Psoas muscle (tissue), 8 donors: ENCODE data around the gene PITPNM1. TPM values are rescaled to one million over a fixed set of nuclear protein-coding genes. Genes with fewer than 3 reads are reported as not detected.

ENCODE experiments used
- ATAC-seq, 4 donors: fragments of 200-7000 bp; cut with Tn5 transposase; one replicate each; pipeline ENCODE4 v1.9.1; 2020; ENCODE audit warnings: moderate library complexity in 3 of 4, mild to moderate bottlenecking in 2 of 4
- DNase-seq, 2 donors: peaks; one replicate each; pipeline ENCODE4 v3.0.0-alpha.2; 2020
- H3K27ac ChIP-seq: fragments of 200-600 bp; one replicate; pipeline ENCODE4 v1.8.0; 2022
- H3K27me3 ChIP-seq, 3 donors: fragments of 200-600 bp in 1 of 3; one replicate each; pipeline versions ENCODE4 v1.6.1 to v1.8.0; 2013 to 2022; ENCODE audit warnings: low read length in 2 of 3, mild to moderate bottlenecking in 2 of 3, moderate library complexity in 1 of 3; ENCODE audit not compliant: insufficient read depth in 3 of 3
- H3K36me3 ChIP-seq, 2 donors: fragments of 200-600 bp in 1 of 2; one replicate each; pipeline versions ENCODE4 v1.6.1 to v1.8.0; 2013 to 2022; ENCODE audit warnings: low read depth in 1 of 2, mild to moderate bottlenecking in 1 of 2, moderate library complexity in 1 of 2; ENCODE audit not compliant: insufficient read depth in 1 of 2
- H3K4me1 ChIP-seq: fragments of 200-600 bp; one replicate; pipeline ENCODE4 v1.8.0; 2022
- H3K4me3 ChIP-seq: fragments of 200-600 bp; one replicate; pipeline ENCODE4 v1.8.0; 2022; ENCODE audit warnings: mild to moderate bottlenecking
- H3K9me3 ChIP-seq: fragments of 200-600 bp; one replicate; pipeline ENCODE4 v1.8.0; 2022
- WGBS, 3 donors: extraction: QIAGEN DNeasy Blood & Tissue Kit; methylation state at CpG; one replicate each; pipeline versions ENCODE4 v1.1.6 to v1.1.7; 2013; 5-methylcytosine and 5-hydroxymethylcytosine counted together
- intact Hi-C, 2 donors: fragments of 100-400 bp; cut with DNase I; formaldehyde crosslinking; loops; one replicate each; pipeline versions ENCODE4 v1.11.0 to v1.14.2; 2022
- polyA plus RNA-seq, 3 donors: library from polyadenylated mRNA; stranded (reverse); fragments of 200-250 nt; gene quantifications; one replicate each; pipeline ENCODE4 v1.2.3, GENCODE V29; 2013
- total RNA-seq, 4 donors: library from RNA; stranded (reverse); fragmentation: NEBNext Ultra II Directional in 2 of 4; extraction: Animal tissue kit (Norgen Biotek cat#: 25700) in 2 of 4; gene quantifications; one replicate each; pipeline versions ENCODE4 v1.2.1 to v1.2.4, GENCODE V29; 2021 to 2023
- TF ChIP-seq, protein P1 (sequence below): fragments of 200-600 bp; IDR thresholded peaks from one replicate; pipeline ENCODE4 v1.8.0; 2022; ENCODE audit warnings: antibody characterized with exemption
- donor health status: healthy with polysubstance abuse.
- donor health status: DM: no; HTN: no; CAD: no; lungs with moderate emphysema.
- donor health status: Bipolar disorder and iron deficiency.
- donor health status: healthy.
- donor health status: DM: yes; HTN: yes; CAD: no.
- donor health status: DM: no; HTN: no; CAD: no.
- donor health status: DM: no; HTN: no; CAD: no.
- donor health status: DM: yes; HTN: yes; CAD: no.

Gene PITPNM1
- total and polyA plus RNA-seq, 7 donors = 2.3 to 16.1 (median 7.1) TPM

DNA sequence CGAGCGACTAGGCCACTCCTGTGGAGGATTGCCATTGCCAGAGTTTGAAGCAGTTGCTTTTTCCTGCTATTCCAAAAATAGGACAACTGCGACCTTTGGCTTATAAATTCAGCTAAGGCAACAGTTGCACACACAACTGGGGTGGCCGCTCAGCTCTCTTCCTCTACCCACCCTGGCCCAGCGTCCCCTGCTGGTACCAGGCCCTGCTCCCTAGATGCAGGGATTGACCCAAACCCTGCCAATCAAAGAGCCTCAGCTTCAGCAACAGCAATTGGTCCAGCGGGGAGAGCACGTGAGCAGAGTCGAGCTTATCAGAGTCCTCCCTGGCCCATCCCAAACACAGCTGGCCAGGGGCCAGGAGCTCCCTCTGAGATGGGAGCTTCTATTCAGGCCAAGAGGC is 40.1 kb upstream of the PITPNM1 start:
- H3K36me3 ChIP-seq = no peaks in the 10 kb centered on the region
- H3K9me3 ChIP-seq = no peaks in the 10 kb centered on the region
- peak overlapping the region; percentile 52 for H3K27ac ChIP-seq
- no peak overlapping the region for H3K4me3 ChIP-seq
- intact Hi-C loops = no loop called here
- peak in 1 of 2 donors; percentile 25 for DNase-seq
- peak in 1 of 4 donors; percentile 35 for ATAC-seq
- TF ChIP-seq, protein P1, sequence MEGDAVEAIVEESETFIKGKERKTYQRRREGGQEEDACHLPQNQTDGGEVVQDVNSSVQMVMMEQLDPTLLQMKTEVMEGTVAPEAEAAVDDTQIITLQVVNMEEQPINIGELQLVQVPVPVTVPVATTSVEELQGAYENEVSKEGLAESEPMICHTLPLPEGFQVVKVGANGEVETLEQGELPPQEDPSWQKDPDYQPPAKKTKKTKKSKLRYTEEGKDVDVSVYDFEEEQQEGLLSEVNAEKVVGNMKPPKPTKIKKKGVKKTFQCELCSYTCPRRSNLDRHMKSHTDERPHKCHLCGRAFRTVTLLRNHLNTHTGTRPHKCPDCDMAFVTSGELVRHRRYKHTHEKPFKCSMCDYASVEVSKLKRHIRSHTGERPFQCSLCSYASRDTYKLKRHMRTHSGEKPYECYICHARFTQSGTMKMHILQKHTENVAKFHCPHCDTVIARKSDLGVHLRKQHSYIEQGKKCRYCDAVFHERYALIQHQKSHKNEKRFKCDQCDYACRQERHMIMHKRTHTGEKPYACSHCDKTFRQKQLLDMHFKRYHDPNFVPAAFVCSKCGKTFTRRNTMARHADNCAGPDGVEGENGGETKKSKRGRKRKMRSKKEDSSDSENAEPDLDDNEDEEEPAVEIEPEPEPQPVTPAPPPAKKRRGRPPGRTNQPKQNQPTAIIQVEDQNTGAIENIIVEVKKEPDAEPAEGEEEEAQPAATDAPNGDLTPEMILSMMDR = no peak
- no peaks in the 10 kb centered on the region for H3K4me1 ChIP-seq
- no peaks in the 10 kb centered on the region for H3K27me3 ChIP-seq
- WGBS, 3 donors = 23 to 36% (median 32%) methylated on average over 8 of the region's 8 CpGs

DNA sequence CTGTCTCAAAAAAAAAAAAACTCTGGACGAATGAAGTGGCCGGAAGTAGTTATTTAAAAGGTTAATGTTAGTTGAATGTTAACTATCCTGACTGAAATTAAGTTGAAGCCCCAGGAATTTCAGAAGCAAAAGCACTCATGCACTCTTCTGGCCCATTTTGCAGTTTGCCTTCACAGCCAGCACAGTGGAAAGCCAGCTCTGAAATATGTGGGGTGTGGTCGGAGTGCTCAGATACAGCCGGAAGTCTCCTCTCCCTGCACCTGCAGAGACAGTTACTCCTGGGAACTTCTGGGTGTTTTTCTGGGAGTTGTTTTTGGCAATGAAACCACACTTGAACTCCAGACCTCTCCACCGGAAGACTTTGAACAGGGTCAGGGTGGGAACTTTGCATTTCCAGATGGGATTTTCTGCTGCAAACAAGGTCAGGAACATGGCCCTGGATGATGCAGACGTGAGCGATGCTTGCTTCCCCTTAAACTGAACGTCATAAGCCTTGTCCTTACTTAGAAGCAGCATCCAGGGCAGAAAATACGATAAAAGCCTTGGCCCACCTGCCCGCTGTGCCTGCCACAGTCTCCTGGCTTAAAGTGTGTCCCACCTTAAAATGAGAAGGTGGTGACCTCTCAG is 39.6 kb upstream of the PITPNM1 start:
- no peaks in the 10 kb centered on the region for H3K4me1 ChIP-seq
- H3K9me3 ChIP-seq = no peaks in the 10 kb centered on the region
- peak overlapping the region; percentile 52 for H3K27ac ChIP-seq
- H3K4me3 ChIP-seq = no peak overlapping the region
- DNase-seq = no peak
- no peaks in the 10 kb centered on the region for H3K36me3 ChIP-seq
- ATAC-seq = no peak
- 60 to 66% (median 64%) methylated on average over 10 of the region's 10 CpGs for WGBS, 3 donors
- TF ChIP-seq, protein P1 = no peak
- H3K27me3 ChIP-seq = no peaks in the 10 kb centered on the region
- intact Hi-C loops = no loop called here

DNA sequence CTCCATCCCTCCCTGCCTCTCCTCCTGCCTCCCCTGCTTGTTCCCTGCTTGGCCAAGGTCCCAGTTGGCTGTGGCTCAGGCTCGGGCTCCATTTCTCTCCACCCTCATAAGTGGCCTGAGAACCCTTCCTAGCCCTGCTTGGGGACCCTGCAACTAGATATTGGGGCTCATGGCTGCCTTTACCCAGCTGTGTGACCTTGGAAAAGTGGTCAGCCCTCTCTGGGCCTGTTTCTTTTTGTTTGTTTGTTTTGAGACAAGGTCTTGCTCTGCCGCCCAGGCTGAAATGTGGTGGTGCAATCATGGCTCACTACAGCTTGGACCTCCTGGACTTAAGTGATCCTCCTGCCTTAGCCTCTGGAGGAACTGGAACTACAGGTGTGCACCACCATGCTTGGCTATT is 38.4 kb upstream of the PITPNM1 start:
- Histone ChIP-seq H3K4me1 (no peaks in the 10 kb centered on the region), H3K4me3 (no peak overlapping the region), H3K27ac (no peak overlapping the region), H3K27me3 (no peaks in the 10 kb centered on the region), H3K9me3 (no peaks in the 10 kb centered on the region), H3K36me3 (no peaks in the 10 kb centered on the region)
- TF ChIP-seq, protein P1 = no peak
- ATAC-seq = no peak
- intact Hi-C loops = no loop called here
- 50 to 56% (median 51%) methylated on average over 2 of the region's 2 CpGs for WGBS, 3 donors
- no peak for DNase-seq

DNA sequence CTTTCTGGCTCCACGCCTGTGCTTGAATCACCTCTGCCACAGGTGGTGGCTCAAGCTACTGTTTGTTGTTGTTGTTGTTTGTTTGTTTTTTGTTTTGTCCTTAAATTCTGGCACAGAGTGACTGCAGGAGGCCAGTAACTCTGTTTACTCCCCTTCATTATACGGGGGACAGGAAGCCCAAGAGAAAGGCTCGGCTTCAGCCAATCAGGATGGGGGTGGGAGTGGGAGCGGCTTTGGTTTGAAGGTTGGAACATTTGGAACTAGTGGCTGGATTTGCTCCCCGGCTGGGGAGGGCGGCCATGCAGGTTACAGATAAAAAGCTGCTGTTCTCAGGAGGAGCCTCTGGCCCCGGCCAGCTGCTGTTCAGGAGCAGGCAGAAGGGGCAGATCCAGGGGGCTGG is 37.8 kb upstream of the PITPNM1 start:
- ATAC-seq = no peak
- no peaks in the 10 kb centered on the region for H3K9me3 ChIP-seq

More for the DNA sequence above, 37.8 kb upstream of the PITPNM1 start:
- WGBS, 3 donors = 60 to 70% (median 60%) methylated on average over 6 to 7 of the region's 7 CpGs
- DNase-seq = no peak
- no peaks in the 10 kb centered on the region for H3K27me3 ChIP-seq
- no peak overlapping the region for H3K27ac ChIP-seq
- H3K4me3 ChIP-seq = no peak overlapping the region
- TF ChIP-seq, protein P1 = no peak
- H3K4me1 ChIP-seq = no peaks in the 10 kb centered on the region
- H3K36me3 ChIP-seq = no peaks in the 10 kb centered on the region
- intact Hi-C loops = no loop called here
